ENCODE data around the gene SMIM35.
"Not testable (repeated sequence)": the region's sequence is repeated elsewhere in the genome, so short reads cannot be mapped to it uniquely, and the experiment has no call there.

Gene SMIM35

GRCh38 chr11:118010738-118011461 lies 75.9 kb downstream of the SMIM35 start:
- FAIRE-seq, result no peak
- DNase-seq (ENCODE audit: insufficient read length, low spot score), result no peak
- no peak for TF ChIP-seq CTCF (IDR thresholded peaks at IDR 0.05; ENCODE audit: insufficient read depth, missing control alignments)

- no peak for DNase-seq (ENCODE audit: insufficient read length, low spot score)
- TF ChIP-seq CTCF (IDR thresholded peaks at IDR 0.05; ENCODE audit: insufficient read depth, missing control alignments), result no peak
- no peak for FAIRE-seq
Measured at GRCh38 chr11:118009864-118010737, 76.7 kb downstream of the SMIM35 start.

- FAIRE-seq, result no peak
- TF ChIP-seq CTCF (IDR thresholded peaks at IDR 0.05; ENCODE audit: insufficient read depth, missing control alignments), result no peak
- DNase-seq (ENCODE audit: insufficient read length, low spot score), result no peak
Measured at GRCh38 chr11:118008271-118008911, 78.4 kb downstream of the SMIM35 start.

- not testable (repeated sequence) for FAIRE-seq
Measured at GRCh38 chr11:118007563-118008270, 79.0 kb downstream of the SMIM35 start.

GRCh38 chr11:118007040-118007439 lies 79.7 kb downstream of the SMIM35 start:
- FAIRE-seq (no peak), DNase-seq (ENCODE audit: insufficient read length, low spot score) (no peak)
- no peak for TF ChIP-seq CTCF (IDR thresholded peaks at IDR 0.05; ENCODE audit: insufficient read depth, missing control alignments)

More at GRCh38 chr11:118007563-118008270, 79.0 kb downstream of the SMIM35 start:
- DNase-seq (ENCODE audit: insufficient read length, low spot score), result not testable (repeated sequence)

- FAIRE-seq (no peak), DNase-seq (ENCODE audit: insufficient read length, low spot score) (no peak)
- TF ChIP-seq CTCF (IDR thresholded peaks at IDR 0.05; ENCODE audit: insufficient read depth, missing control alignments), result no peak
Measured at GRCh38 chr11:118006153-118006534, 80.6 kb downstream of the SMIM35 start.
